Suprapubic skin (tissue), 4 donors: ENCODE results near the gene ACSS1.

Experiments
- CTCF ChIP-seq, 2 donors: fragments of 200-600 bp in 1 of 2; fragments of 450-650 bp in 1 of 2; sonication (generic) in 1 of 2; IDR thresholded peaks; one replicate each; pipeline ENCODE4 v1.5.1; 2016 to 2019; ENCODE audit warnings: antibody characterized with exemption in 2 of 2, mild to moderate bottlenecking in 1 of 2, moderate library complexity in 1 of 2
- POLR2A ChIP-seq, 2 donors: fragments of 450-650 bp; IDR thresholded peaks; one replicate each; pipeline ENCODE4 v1.6.1; 2017; ENCODE audit warnings: antibody characterized with exemption in 2 of 2, mild to moderate bottlenecking in 2 of 2, moderate library complexity in 2 of 2
- POLR2AphosphoS5 ChIP-seq, 3 donors: sonication (generic); formaldehyde crosslinking; IDR thresholded peaks; one replicate each; pipeline ENCODE4 v1.6.1; 2017; ENCODE audit warnings: antibody characterized with exemption in 3 of 3

GRCh38 chr20:24958506-24959385 lies 99.2 kb downstream of the ACSS1 start:
- TF ChIP-seq CTCF (IDR thresholded peaks at IDR 0.05) (no peak), POLR2AphosphoS5 (IDR thresholded peaks at IDR 0.05) (no peak), POLR2A (IDR thresholded peaks at IDR 0.05) (no peak)
